Smooth muscle cell (in vitro differentiated cells): ENCODE measurements around the gene LSAMP. TPM values are rescaled to one million over a fixed set of nuclear protein-coding genes. Genes with fewer than 3 reads are reported as not detected.

Experiments
- DNase-seq: peaks from one replicate; lab custom pipeline; 2025; ENCODE audit not compliant: unreplicated experiment; lab: John Stamatoyannopoulos, UW
- H2AFZ ChIP-seq: fragments of 200-600 bp; sonication (generic); 2 replicates; pipeline ENCODE4 v1.6.0; 2016; ENCODE audit warnings: antibody characterized with exemption, low read depth, mild to moderate bottlenecking
- H3F3A ChIP-seq: fragments of 200-600 bp; sonication (generic); 2 replicates; pipeline ENCODE4 v1.6.0; 2017; ENCODE audit warnings: antibody characterized with exemption, low read depth
- H3K27ac ChIP-seq: fragments of 200-600 bp; sonication (generic); 2 replicates; pipeline ENCODE4 v1.5.1; 2016; ENCODE audit warnings: low read depth, mild to moderate bottlenecking
- H3K27me3 ChIP-seq: fragments of 200-600 bp; sonication (generic); 2 replicates; pipeline ENCODE4 v1.6.1; 2016; ENCODE audit warnings: low read depth, mild to moderate bottlenecking
- H3K36me3 ChIP-seq: fragments of 200-600 bp; sonication (generic); 2 replicates; pipeline ENCODE4 v1.5.1; 2016; ENCODE audit warnings: low read depth
- H3K4me1 ChIP-seq: fragments of 200-600 bp; sonication (generic); 2 replicates; pipeline ENCODE4 v1.5.1; 2016; ENCODE audit warnings: low read depth
- H3K4me2 ChIP-seq: fragments of 200-600 bp; sonication (generic); 2 replicates; pipeline ENCODE4 v1.6.0; 2016; ENCODE audit warnings: mild to moderate bottlenecking
- H3K4me3 ChIP-seq: fragments of 200-600 bp; sonication (generic); 2 replicates; pipeline ENCODE4 v1.5.1; 2016; ENCODE audit warnings: mild to moderate bottlenecking
- H3K79me2 ChIP-seq: fragments of 200-600 bp; sonication (generic); 2 replicates; pipeline ENCODE4 v1.6.0; 2016; ENCODE audit warnings: low read depth, mild to moderate bottlenecking
- H3K9ac ChIP-seq: fragments of 200-600 bp; sonication (generic); 2 replicates; pipeline ENCODE4 v1.6.0; 2016; ENCODE audit warnings: low read depth
- H3K9me3 ChIP-seq: fragments of 200-600 bp; sonication (generic); replicated peaks from 2 replicates; pipeline ENCODE4 v1.5.1; 2016; ENCODE audit warnings: low read depth
- H4K20me1 ChIP-seq: fragments of 200-600 bp; sonication (generic); 2 replicates; pipeline ENCODE4 v1.6.0; 2016; ENCODE audit warnings: low read depth
- CTCF ChIP-seq: fragments of 200-600 bp; sonication (generic); IDR thresholded peaks from 2 replicates; pipeline ENCODE4 v1.5.1; 2017; ENCODE audit warnings: borderline replicate concordance, mild to moderate bottlenecking, antibody characterized with exemption; ENCODE audit not compliant: insufficient read depth, poor library complexity, severe bottlenecking
- WGBS: methylation state at CpG from one replicate; pipeline ENCODE4 v1.1.7; 2016; ENCODE audit warnings: low lambda C conversion rate; 5-methylcytosine and 5-hydroxymethylcytosine counted together
- polyA plus RNA-seq: library from polyadenylated mRNA; unstranded; fragments of >200 nt; fragmentation: Nextera tagmentation; extraction: Ambion mirVana; gene quantifications from 2 replicates; pipeline ENCODE4 v1.2.1, GENCODE V29; 2016
- total RNA-seq: library from RNA; depleted of rRNA; stranded (reverse); fragments of >200 nt; gene quantifications from 2 replicates; pipeline ENCODE4 v1.2.3, GENCODE V29; 2014

Gene LSAMP
- total and polyA plus RNA-seq, 2 experiments from 2014 or later = 11.2 to 13.6 TPM

- H3K79me2 ChIP-seq = no peaks in the 10 kb centered on the region
- no peak overlapping the region for H3K27ac ChIP-seq
- 73% methylated on average over 2 of the region's 2 CpGs for WGBS
- no peaks in the 10 kb centered on the region for H3K36me3 ChIP-seq
- no peak for TF ChIP-seq CTCF
- no peaks in the 10 kb centered on the region for H4K20me1 ChIP-seq
- no peaks in the 10 kb centered on the region for H3K9me3 ChIP-seq
- H3K9ac ChIP-seq = no peak overlapping the region
- no peaks in the 10 kb centered on the region for H3F3A ChIP-seq
- H2AFZ ChIP-seq = no peak overlapping the region
- no peak for DNase-seq
- H3K4me3 ChIP-seq = no peak overlapping the region
- no peaks in the 10 kb centered on the region for H3K4me1 ChIP-seq
- H3K4me2 ChIP-seq = no peak overlapping the region
- no peaks in the 10 kb centered on the region for H3K27me3 ChIP-seq
Observed at GRCh38 chr3:115930168-115930567, 515.1 kb downstream of the LSAMP start.

GRCh38 chr3:115928376-115928775, 516.9 kb downstream of the LSAMP start:
- Histone ChIP-seq H3K27ac (no peak overlapping the region), H3K4me2 (no peak overlapping the region), H3F3A (no peaks in the 10 kb centered on the region), H3K27me3 (no peaks in the 10 kb centered on the region), H4K20me1 (no peaks in the 10 kb centered on the region), H3K36me3 (no peaks in the 10 kb centered on the region), H3K9me3 (no peaks in the 10 kb centered on the region), H3K4me1 (no peaks in the 10 kb centered on the region), H3K79me2 (no peaks in the 10 kb centered on the region), H3K4me3 (no peak overlapping the region), H3K9ac (no peak overlapping the region), H2AFZ (no peak overlapping the region)
- WGBS = 82% methylated on average over 1 of the region's 1 CpG
- no peak for DNase-seq
- TF ChIP-seq CTCF = no peak

GRCh38 chr3:115927197-115927596, 518.1 kb downstream of the LSAMP start:
- DNase-seq = no peak
- H3K36me3 ChIP-seq = no peaks in the 10 kb centered on the region

More at GRCh38 chr3:115927197-115927596, 518.1 kb downstream of the LSAMP start:
- no peak for TF ChIP-seq CTCF
- H3K27ac ChIP-seq = no peak overlapping the region
- no peaks in the 10 kb centered on the region for H3F3A ChIP-seq
- no peaks in the 10 kb centered on the region for H4K20me1 ChIP-seq
- H3K79me2 ChIP-seq = no peaks in the 10 kb centered on the region
- H3K4me1 ChIP-seq = no peaks in the 10 kb centered on the region
- no peak overlapping the region for H3K4me2 ChIP-seq
- H3K9ac ChIP-seq = no peak overlapping the region
- no peak overlapping the region for H3K4me3 ChIP-seq
- no peaks in the 10 kb centered on the region for H3K27me3 ChIP-seq
- H2AFZ ChIP-seq = no peak overlapping the region
- no peaks in the 10 kb centered on the region for H3K9me3 ChIP-seq
